GM19239 (cell line): Measurements from ENCODE around the gene MTHFSD.

Source experiments
- DNase-seq: peaks from one replicate; pipeline ENCODE4 v3.0.0; 2011; ENCODE audit warnings: low spot score; ENCODE audit not compliant: insufficient read length
- FAIRE-seq: peaks from 2 replicates; lab custom pipeline; 2011; peaks lifted over from hg19 to GRCh38; lab: Jason Lieb, UNC

MTHFSD gene

GRCh38 chr16:86505899-86506864, 48.9 kb downstream of the MTHFSD start:
- FAIRE-seq = no peak
- DNase-seq = no peak

GRCh38 chr16:86505185-86505898, 49.7 kb downstream of the MTHFSD start:
- DNase-seq (no peak), FAIRE-seq (no peak)

- FAIRE-seq (no peak), DNase-seq (no peak)
Observed at GRCh38 chr16:86504315-86505184, 50.5 kb downstream of the MTHFSD start.

GRCh38 chr16:86503830-86504229, 51.2 kb downstream of the MTHFSD start:
- DNase-seq (no peak), FAIRE-seq (no peak)

GRCh38 chr16:86502856-86503748, 51.9 kb downstream of the MTHFSD start:
- no peak for FAIRE-seq
- DNase-seq = no peak

GRCh38 chr16:86501989-86502855, 52.8 kb downstream of the MTHFSD start:
- DNase-seq (no peak), FAIRE-seq (no peak)

- no peak for DNase-seq
- FAIRE-seq = no peak
Observed at GRCh38 chr16:86500708-86501510, 54.1 kb downstream of the MTHFSD start.

GRCh38 chr16:86499889-86500707, 54.9 kb downstream of the MTHFSD start:
- FAIRE-seq (no peak), DNase-seq (no peak)

GRCh38 chr16:86499440-86499786, 55.6 kb downstream of the MTHFSD start:
- no peak for FAIRE-seq
- DNase-seq = no peak

- FAIRE-seq (no peak), DNase-seq (no peak)
Observed at GRCh38 chr16:86498671-86499439, 56.2 kb downstream of the MTHFSD start.

GRCh38 chr16:86498155-86498670, 56.8 kb downstream of the MTHFSD start:
- FAIRE-seq = no peak
- no peak for DNase-seq

- no peak for FAIRE-seq
- DNase-seq = no peak
Observed at GRCh38 chr16:86497551-86498021, 57.4 kb downstream of the MTHFSD start.

GRCh38 chr16:86496929-86497461, 58.0 kb downstream of the MTHFSD start:
- FAIRE-seq (no peak), DNase-seq (no peak)

- FAIRE-seq (no peak), DNase-seq (no peak)
Observed at GRCh38 chr16:86496262-86496928, 58.6 kb downstream of the MTHFSD start.

- no peak for FAIRE-seq
- DNase-seq = no peak
Observed at GRCh38 chr16:86495756-86496261, 59.2 kb downstream of the MTHFSD start.
